Measurements from ENCODE around the gene KRTAP5-8.
"Not testable (repeated sequence)": the region's sequence is repeated elsewhere in the genome, so short reads cannot be mapped to it uniquely, and the experiment has no call there.

The KRTAP5-8 gene

DNA sequence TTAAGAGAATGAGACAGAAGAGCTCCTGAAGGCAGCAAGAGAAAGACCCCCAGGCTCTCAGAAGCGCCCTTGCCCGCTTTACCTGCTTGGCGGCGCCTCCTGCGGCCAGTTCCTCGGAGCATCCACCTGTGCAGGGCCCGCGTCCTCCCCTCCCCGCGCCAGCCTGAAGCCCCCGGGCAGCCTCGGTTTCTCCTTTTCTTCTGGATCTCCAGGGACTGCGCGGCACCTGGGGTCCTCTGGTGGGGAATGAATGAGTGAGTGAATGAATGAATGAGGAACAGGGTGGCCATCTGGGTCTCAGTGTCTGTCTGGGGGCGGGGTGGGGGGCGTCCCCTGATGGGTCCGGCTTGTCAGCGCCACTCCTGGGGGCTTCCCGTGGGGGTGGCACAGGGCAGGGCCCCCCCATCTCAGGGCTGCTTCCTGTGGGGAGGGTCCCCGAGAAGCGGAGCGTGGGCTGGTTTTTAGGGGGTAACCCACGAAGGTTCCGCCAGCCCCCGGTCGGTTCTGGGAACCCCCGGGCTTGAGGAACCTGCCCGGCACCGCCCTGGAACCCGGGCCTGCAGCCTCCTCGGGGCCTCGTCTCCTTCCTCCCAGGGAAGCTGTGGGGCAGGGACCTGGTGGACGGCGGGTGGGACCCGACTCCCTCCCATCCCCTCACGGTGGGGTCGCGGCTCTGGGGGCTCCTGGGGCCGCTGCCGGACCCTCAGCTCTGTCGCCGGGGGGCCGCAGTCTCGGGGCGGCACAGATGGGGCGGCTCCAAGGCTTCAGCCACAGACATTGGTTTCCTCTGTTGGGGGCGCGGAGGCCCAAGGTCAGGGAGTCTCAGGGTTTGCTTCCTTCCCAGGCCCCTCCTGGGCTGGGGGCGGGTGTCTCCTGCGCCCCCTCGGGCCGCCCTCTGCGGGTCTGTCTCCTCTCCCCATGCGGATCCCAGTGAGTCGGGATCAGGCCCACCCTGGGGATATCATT is 19.0 kb upstream of the KRTAP5-8 start:
- no peak for DNase-seq

DNA sequence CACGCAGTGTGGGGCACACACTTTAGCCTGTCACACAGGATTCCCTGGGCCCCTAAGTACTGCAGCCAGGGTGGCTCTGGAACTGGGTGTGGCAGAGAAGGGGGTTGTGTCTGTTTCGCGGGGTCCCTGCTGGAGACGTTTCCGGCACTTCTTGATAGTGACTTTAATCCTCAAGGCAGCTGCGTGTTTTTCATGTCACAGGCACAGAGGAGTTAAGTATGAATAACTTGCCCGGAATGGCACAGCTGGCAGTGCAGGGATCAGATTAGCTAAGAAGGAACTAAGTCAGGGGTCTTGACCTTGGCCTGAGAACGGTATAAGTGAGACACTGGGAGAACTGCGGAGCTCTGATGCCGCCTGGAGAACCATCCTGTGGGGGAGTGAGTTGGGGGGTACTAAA is 18.3 kb upstream of the KRTAP5-8 start:
- DNase-seq = no peak

DNA sequence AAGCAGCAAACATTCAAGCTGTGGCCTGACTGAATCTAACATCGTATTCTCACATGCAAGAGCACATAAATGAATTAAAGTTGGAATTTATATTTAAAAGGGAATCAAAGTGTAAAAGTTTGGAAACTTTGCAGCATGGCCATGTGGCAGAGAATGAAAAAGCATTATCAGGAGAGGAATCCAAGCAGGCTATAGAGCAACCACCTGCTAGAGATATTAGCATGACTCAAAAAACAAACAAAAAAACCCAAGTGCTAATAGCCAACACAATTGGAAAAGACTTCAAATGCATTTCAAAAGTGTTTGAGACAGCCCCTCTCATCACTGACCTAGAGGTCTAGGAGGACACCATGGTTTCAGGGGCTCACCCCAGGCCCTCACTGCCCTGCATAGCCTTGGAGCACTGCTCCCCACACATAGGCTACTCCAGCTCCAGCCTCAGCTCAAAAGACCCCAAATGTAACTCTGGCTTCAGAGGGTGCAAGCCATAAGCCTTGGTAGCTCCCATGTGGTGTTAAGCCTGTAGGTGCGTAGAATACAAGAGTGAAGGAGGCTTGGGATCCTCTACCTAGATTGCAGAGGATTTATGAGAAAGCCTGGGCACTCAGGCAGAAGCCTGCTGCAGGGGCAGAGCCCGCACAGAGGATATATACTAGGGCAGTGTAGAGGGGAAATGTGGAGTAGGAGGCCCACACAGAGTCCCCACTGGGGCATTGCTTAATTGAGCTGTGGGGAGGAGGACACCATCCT is 12.5 kb upstream of the KRTAP5-8 start:
- DNase-seq = no peak

DNA sequence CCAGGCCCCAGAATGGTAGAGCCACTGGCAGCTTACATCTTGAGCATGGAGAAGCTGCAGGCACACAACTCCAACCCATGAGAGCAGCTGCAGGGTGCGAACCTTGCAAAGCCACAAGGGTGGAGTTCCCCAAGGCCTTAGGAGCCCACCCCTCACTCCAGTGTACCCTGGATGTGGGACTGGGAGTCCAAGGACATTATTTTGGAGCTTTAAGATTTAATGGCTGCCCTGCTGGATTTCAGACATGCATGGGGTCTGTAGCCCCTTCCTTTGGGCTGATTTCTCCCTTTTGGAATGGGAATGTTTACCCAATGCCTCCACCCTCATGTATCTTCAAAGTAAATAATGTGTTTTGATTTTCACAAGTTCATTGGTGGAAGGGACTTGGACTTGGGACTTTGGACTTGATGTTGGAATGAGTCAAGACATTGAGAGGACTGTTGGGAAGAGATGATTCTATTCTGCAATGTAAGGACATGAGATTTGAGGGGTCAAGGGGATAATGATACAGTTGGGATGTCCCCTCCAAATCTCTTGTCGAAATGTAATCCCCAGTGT is 11.8 kb upstream of the KRTAP5-8 start:
- no peak for DNase-seq

DNA sequence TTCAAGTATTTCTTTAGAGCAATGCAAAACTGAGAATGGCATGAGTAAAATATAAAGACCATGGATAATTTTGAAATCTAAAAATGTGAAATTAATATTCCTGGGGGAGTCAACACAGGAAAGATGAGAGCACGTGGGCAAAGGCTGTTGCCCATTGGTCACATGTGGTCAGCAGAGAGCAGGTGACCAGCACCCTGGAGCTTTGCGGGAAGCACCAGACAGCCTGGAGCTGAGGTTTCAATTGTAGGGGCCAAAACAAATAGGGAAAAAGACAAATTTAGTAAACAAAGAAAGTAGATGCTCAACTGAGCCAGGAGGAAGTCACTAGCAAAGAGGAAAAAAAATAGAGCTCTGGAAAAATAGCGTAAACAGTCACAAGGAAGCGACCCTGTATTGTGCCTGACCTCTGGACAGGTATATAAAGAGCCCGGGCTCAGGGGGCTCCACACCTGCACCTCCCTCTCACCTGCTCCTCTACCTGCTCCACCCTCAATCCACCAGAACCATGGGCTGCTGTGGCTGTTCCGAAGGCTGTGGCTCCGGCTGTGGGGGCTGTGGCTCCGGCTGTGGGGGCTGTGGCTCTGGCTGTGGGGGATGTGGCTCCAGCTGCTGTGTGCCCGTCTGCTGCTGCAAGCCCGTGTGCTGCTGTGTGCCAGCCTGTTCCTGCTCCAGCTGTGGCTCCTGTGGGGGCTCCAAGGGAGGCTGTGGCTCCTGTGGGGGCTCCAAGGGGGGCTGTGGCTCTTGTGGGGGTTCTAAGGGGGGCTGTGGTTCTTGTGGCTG is 10.8 kb upstream of the KRTAP5-8 start, which contains the start of gene KRTAP5-7:
TSS of gene KRTAP5-7 (plus strand) at position 472 of the 780 bp plus-strand sequence. CDS start at position 506, 34 bp downstream.
- not testable (repeated sequence) for DNase-seq

DNA sequence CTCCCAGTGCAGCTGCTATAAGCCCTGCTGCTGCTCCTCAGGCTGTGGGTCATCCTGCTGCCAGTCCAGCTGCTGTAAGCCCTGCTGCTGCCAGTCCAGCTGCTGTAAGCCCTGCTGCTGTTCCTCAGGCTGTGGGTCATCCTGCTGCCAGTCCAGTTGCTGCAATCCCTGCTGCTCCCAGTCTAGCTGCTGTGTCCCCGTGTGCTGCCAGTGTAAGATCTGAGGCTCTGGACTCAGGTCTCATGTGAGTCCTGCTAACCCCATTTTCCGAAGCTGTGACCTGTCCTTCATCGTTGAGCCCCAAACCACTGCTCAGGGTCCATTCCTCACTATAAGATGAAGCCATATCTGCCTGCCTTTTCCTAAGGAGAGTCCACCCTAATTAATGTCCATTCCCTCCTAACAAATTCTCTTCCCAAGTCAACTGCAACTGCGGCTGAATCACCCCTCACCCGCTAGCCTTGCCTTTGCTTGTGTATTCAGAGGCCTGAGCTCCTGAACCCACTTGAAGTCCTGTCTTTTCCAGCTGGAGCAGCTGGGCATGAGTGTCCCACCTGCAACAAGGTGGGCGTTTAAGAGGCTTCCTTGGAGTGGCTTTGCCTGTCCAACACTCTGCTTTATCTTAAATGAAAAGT is 10.1 kb upstream of the KRTAP5-8 start:
- no peak for DNase-seq

DNA sequence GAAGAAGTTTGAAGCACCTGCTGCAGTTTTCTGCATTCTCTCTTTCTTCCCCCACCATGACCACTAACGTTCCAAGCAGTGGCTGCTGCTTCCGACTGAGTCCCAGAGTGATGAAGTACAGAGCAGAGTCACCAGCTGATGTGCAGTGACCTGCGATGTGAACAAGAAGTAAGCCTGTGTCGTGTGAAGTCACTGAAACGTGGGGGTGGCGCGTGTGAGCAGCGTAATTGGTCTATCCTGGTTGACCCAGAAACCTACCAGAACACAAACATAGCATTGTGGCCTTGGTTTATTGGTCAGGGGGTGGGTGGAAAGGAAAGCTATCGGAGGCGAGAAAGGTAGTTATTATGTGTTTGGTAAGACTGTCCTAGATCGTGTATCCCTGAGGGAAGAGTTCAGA is 7.2 kb upstream of the KRTAP5-8 start:
- DNase-seq = no peak

DNA sequence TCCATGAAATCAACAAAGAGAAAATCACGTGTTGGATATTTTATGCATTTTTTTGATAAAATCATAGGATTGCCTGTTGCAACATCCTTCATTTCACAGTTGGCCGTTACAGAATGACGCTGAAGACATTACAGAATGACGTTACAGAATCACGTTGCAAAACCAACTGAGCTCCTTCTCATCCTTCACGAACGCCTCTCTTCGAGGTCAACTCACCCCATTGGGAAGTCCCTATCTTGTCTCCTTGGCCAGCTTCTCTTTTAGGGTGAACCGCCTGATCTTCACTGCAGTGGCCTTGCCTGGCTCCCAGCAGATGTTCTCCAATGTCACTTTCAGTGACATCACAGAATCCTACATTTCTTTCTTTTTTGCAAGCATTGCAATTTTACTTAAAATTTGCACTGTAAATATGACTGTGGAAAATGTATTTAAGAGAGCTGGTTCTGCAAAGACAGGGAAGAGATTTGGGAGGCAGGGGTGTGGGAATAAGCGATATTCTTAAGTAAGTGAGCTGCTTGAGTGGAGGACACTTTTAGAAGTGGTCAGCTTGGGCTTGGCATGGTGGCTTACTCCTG is 5.7 kb upstream of the KRTAP5-8 start:
- no peak for DNase-seq

DNA sequence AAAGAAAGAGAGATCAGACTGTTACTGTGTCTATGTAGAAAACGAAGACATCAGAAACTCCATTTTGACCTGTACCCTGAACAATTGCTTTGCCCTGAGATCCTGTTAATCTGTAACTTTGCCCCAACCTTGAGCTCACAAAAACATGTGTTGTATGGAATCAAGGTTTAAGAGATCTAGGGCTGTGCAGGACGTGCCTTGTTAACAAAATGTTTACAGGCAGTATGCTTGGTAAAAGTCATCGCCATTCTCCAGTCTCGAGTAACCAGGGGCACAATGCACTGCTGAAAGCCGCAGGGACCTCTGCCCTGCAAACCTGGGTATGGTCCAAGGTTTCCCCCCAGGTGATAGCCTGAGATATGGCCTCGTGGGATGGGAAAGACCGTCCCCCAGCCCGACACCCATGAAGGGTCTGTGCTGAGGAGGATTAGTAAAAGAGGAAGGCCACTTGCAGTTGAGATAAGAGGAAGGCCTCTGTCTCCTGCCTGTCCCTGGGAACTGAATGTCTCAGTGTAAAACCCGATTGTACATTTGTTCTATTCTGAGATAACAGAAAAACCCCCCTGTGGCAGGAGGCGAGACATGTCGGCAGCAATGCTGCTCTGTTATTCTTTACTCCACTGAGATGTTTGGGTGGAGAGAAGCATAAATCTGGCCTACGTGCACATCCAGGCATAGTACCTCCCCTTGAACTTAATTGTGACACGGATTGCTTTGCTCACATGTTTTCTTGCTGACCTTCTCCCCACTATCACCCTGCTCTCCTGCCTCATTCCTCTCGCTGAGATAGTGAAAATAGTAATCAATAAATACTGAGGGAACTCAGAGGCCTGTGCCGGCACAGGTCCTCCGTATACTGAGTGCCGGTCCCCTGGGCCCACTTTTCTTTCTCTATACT is 2.9 kb upstream of the KRTAP5-8 start:
- DNase-seq = not testable (repeated sequence)

DNA sequence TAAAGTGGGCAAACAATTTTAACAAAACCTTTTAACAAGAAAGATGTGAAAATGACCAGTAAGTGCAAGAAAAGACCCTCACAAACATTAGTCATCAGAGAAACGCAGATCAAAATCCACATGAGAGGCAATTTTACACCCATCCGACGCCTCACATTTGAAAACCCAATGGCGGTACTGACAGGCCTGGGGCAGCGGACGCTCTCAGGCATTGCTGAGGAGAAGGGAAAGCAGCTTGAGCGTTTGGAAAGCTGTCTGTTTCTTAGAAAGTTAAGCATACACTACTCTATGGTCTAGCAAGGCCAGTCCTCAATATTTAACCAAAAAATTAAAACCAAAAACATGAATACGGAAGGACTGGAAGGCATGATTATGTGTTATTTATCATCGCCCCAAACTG is 2.0 kb upstream of the KRTAP5-8 start:
- no peak for DNase-seq

DNA sequence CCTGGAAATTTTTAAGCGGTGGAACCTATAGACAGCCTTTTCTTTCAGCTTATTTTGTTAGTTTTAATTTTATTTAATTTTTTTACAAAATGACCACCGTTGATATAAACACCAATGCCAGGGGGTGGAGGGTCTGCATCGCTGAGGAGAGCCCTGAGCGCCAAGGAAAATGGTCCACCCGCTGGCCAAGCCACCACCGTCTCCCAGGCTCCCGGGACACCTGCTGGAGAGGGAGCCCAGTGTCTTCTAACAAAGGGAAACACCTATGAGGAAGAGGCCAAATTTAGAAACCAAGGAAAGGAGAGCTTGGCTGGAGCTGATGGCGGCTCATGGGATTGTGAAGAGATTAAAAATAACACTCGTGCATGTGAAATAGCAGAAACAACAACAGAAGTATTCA is 288 bp upstream of the KRTAP5-8 start:
- no peak for DNase-seq

DNA sequence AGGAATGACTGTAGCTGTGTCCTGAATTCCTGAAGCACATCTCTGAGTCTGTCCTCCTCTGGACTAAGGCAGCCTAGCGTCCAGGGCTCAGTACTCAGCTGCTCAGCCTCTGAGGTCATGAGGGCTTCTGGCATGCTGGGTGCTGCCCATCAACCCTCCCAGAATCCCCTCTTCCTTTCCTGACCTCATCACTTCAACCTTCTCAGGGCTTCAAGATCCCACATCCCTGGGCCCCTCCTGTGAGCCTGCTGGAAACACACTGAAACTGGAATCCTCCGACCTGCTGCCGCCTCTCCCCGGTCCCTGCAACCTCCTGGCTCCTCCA is 803 bp downstream of the KRTAP5-8 start:
- DNase-seq = no peak

DNA sequence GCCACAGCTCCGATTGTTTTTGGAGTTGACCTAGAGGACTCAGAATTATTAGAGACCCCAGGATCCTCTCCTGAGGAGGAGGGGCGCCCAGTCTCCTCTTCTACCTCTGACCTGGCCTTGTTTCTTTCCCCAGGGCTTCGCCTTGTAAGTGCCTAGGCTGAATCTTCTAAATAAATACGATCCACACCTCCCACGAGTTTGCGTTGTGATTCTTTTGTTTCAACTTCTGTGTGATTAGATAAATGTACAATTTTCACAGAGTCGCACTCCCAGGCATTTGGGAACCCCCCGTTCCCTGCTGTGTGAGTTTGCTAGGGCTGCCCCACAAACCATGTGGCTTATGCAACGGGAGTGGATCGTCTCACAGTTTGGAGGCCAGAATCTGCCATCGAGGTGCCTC is 1.2 kb downstream of the KRTAP5-8 start:
- DNase-seq = no peak

DNA sequence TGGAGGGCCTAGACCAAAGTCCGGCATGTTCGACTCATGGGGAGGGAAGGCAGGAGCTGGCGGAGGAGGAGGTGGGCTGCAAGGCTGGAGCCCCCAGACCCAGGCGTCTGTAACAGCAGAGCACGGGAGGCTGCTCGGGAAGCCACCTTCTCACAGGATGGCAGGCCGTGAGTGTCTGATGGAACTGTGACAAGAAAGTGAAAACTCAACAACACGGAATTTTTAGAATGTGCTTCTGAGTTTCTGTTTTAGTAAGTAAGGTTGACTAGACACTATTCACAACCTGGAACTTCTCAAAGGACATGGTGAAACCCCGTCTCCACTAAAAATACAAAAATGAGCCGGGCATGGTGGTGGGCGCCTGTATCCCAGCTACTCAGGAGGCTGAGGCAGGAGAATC is 2.1 kb downstream of the KRTAP5-8 start:
- not testable (repeated sequence) for DNase-seq

DNA sequence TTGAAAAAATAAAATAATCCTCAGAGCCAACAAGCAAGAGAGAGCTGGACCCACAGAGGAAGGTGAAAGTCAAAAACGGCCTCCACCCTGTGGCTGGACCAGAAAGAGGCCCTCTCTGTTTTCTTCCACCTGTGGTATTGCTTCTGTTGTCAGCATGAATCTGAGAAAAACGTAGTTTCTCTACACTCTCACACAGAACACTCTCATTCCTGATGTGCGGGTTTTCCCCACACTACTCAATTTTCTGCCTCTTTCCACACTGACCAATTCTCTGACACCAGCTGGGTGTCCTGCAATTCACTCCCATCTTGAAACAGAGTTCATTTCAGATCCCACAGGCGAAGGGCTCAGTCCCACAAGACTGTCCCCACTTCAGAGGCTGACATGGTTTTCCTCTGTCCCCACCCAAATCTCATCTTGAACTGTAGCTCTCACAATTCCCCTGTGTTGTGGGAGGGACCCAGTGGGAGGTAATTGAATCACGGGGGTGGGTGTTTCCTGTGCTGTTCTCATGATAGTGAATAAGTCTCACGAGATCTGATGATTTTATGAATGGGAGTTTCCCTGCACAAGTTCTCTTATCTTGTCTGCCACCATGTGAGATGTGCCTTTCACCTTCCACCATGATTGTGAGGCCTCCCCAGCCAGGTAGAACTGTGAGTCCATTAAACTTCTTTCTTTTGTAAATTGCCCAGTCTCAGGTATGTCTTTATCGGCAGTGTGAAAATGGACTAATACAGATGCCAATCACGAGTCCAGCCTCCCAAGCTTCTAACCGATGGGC is 2.9 kb downstream of the KRTAP5-8 start:
- DNase-seq = not testable (repeated sequence)

DNA sequence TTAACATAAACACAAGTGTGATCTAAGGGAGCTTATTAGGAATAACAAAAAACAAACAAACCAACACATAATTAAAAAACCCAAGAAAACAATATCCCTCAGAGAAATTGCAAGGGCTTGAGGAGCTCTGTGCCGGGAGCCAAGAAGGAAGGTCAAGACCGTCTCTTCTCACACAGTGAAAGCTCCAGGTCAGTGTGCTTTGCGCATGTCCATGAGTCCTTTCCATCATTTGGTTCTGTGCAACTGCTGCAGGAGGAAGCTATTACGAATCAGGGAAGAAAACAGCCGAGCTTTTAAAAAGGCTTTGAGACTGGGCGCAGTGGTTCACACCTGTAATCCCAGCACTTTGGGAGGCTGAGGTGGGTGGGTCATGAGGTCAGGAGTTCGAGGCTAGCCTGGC is 4.6 kb downstream of the KRTAP5-8 start:
- DNase-seq = no peak

DNA sequence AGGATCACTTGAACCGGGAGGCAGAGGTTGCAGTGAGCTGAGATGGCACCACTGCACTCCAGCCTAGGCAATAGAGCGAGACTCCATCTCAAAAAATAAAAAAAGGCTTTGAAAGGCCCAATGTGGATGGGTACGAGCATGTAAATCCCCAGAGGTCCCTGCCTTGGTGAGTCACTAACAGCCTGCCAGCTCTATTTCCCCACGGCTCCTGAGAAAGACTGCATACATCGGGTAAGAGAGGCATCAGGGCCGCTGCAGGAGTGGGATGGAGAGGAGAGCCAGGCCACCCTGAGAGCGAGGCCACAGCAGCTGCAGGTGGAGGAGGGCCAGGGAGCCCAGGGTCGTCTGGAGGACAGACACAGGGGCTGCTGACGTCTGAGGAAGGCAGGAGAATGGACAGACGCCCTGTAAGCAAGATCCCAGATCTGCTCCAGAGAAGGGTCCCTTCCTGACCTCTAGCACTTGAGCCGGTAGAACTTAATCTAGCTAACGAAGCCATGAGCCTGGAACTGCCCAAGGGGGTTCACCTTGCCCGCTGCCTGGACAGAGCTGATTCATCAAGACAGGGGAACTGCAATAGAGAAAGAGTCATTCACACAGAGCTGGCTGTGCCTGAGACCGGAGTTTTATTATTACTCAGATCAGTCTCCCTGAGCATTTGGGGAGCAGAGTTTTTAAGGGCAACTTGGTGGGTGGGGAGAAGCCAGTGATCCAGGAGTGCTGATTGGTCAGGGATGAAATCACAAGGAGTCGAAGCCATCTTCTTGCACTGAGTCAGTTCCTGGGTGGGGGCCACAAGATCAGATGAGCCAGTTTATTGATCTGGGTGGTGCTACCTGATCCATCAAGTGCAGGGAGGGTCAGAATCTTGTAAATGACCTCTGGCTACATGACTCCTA is 5.3 kb downstream of the KRTAP5-8 start:
- no peak for DNase-seq

DNA sequence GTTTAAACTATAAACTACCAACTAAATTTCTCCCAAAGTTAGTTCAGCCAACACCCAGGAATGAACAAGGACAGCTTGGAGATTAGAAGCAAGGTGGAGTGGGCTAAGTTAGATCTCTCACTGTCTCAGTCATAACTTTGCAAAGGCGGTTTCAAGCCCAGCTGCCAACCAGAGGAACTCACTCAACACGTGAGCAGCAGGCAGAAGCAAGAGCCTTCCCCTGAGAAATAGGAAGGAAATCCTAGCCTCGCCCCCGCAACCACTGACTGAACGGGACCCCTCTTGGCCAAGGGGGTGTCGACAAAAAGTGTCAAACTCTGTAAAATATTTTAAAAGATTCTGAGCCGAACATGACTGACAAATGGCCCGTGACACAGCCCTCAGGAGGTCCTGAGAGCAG is 6.0 kb downstream of the KRTAP5-8 start:
- DNase-seq = no peak
